Lower leg skin (tissue), 3 donors: ENCODE data around the gene CCDC93.

Source experiments
- POLR2A ChIP-seq, 2 donors: fragments of 450-650 bp; IDR thresholded peaks; one replicate each; pipeline ENCODE4 v1.6.1; 2016 to 2017; ENCODE audit warnings: antibody characterized with exemption in 2 of 2, mild to moderate bottlenecking in 1 of 2, moderate library complexity in 1 of 2
- TF ChIP-seq, protein P1 (sequence below), 3 donors: fragments of 450-650 bp; IDR thresholded peaks; one replicate each; pipeline ENCODE4 v1.5.1; 2016; ENCODE audit warnings: antibody characterized with exemption in 3 of 3, mild to moderate bottlenecking in 3 of 3, moderate library complexity in 2 of 3

DNA sequence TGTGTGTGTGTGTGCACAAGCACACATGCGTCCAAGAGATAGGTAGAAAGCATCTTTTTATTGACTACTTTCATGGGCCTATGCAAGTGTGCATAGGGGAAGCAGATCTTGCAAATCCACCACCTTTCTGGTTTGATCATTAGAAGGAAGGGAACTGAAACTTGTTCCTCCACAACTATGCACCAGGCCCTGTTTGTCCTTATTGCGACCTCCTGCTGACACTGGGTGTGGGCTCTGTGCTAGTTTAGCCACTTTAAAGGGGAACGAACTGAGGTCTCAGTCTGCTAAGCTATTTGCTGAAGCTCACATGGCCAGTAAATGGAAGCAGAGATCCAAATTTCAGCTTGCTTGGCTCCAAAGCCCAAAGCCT, 42.3 kb upstream of the CCDC93 start:
- TF ChIP-seq POLR2A (IDR thresholded peaks at IDR 0.05): no peak
- TF ChIP-seq, protein P1, sequence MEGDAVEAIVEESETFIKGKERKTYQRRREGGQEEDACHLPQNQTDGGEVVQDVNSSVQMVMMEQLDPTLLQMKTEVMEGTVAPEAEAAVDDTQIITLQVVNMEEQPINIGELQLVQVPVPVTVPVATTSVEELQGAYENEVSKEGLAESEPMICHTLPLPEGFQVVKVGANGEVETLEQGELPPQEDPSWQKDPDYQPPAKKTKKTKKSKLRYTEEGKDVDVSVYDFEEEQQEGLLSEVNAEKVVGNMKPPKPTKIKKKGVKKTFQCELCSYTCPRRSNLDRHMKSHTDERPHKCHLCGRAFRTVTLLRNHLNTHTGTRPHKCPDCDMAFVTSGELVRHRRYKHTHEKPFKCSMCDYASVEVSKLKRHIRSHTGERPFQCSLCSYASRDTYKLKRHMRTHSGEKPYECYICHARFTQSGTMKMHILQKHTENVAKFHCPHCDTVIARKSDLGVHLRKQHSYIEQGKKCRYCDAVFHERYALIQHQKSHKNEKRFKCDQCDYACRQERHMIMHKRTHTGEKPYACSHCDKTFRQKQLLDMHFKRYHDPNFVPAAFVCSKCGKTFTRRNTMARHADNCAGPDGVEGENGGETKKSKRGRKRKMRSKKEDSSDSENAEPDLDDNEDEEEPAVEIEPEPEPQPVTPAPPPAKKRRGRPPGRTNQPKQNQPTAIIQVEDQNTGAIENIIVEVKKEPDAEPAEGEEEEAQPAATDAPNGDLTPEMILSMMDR (IDR thresholded peaks at IDR 0.05): no peak
